Spleen (tissue), 7 donors: ENCODE data around the gene PSMB1.

Experiments
- POLR2A ChIP-seq, 3 donors: fragments of 450-650 bp; IDR thresholded peaks; one replicate each; pipeline ENCODE4 v1.5.1; 2017; ENCODE audit warnings: antibody characterized with exemption in 3 of 3, mild to moderate bottlenecking in 1 of 3
- TF ChIP-seq, protein P1 (sequence below), 11 experiments: fragments of 200-600 bp in 7 of 11; fragments of 450-650 bp in 4 of 11; sonication (generic) in 4 of 11; IDR thresholded peaks in 8 of 11; conservative IDR thresholded peaks in 3 of 11; 1 replicate in 7 of 11; 2 replicates in 4 of 11; pipeline versions ENCODE4 v1.4.0 to v1.8.0; 2016 to 2021; ENCODE audit warnings: antibody characterized with exemption in 11 of 11, inconsistent platforms in 4 of 11, mild to moderate bottlenecking in 1 of 11
- donor health status: DM: no; HTN: no; CAD: no; lungs with moderate emphysema.
- donor health status: DM: no; HTN: no; CAD: no.
- donor health status: DM: no; HTN: no; CAD: no.

- TF ChIP-seq, protein P1, sequence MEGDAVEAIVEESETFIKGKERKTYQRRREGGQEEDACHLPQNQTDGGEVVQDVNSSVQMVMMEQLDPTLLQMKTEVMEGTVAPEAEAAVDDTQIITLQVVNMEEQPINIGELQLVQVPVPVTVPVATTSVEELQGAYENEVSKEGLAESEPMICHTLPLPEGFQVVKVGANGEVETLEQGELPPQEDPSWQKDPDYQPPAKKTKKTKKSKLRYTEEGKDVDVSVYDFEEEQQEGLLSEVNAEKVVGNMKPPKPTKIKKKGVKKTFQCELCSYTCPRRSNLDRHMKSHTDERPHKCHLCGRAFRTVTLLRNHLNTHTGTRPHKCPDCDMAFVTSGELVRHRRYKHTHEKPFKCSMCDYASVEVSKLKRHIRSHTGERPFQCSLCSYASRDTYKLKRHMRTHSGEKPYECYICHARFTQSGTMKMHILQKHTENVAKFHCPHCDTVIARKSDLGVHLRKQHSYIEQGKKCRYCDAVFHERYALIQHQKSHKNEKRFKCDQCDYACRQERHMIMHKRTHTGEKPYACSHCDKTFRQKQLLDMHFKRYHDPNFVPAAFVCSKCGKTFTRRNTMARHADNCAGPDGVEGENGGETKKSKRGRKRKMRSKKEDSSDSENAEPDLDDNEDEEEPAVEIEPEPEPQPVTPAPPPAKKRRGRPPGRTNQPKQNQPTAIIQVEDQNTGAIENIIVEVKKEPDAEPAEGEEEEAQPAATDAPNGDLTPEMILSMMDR (IDR thresholded peaks at IDR 0.05 in 8 of 11, conservative IDR thresholded peaks at IDR 0.05 in 3 of 11): no peak
- TF ChIP-seq POLR2A (IDR thresholded peaks at IDR 0.05): no peak
These were observed 62.8 kb downstream of the PSMB1 start for GRCh38 chr6:170490259-170490658.
